Stimulated activated CD8-positive, alpha-beta memory T cell treated with anti-CD3 and anti-CD28 coated beads, Interleukin-12 subunit alpha, Interleukin-12 subunit beta, amount 100 ng/mL, for 24 hours (primary cell): ENCODE data around the gene LIPI.
"Not testable (repeated sequence)": the region's sequence is repeated elsewhere in the genome, so short reads cannot be mapped to it uniquely, and the experiment has no call there.

Experiments used
- DNase-seq: peaks from one replicate; pipeline ENCODE4 v3.0.0-alpha.2; 2020; ENCODE audit errors: extremely low read depth

The LIPI gene

GRCh38 chr21:14210738-14211137 is at the start of gene LIPI:
Gene LIPI (minus strand): TSS chr21:14210955. CDS start chr21:14210845, 110 bp downstream.
- DNase-seq = no peak

- no peak for DNase-seq
Measured at GRCh38 chr21:14260174-14260764, 49.5 kb upstream of the LIPI start.

- DNase-seq = no peak
Measured at GRCh38 chr21:14259747-14260146, 49.0 kb upstream of the LIPI start.

- DNase-seq = no peak
Measured at GRCh38 chr21:14251336-14251735, 40.6 kb upstream of the LIPI start.

GRCh38 chr21:14245711-14246110 is 35.0 kb upstream of the LIPI start:
- DNase-seq = no peak

GRCh38 chr21:14244911-14245310 is 34.2 kb upstream of the LIPI start:
- no peak for DNase-seq

GRCh38 chr21:14243874-14244273 is 33.1 kb upstream of the LIPI start:
- DNase-seq = no peak

- DNase-seq = no peak
Measured at GRCh38 chr21:14243461-14243860, 32.7 kb upstream of the LIPI start.

GRCh38 chr21:14241297-14241696 is 30.5 kb upstream of the LIPI start:
- no peak for DNase-seq

- DNase-seq = no peak
Measured at GRCh38 chr21:14239281-14239680, 28.5 kb upstream of the LIPI start.

- no peak for DNase-seq
Measured at GRCh38 chr21:14236180-14236579, 25.4 kb upstream of the LIPI start.

GRCh38 chr21:14235101-14235500 is 24.3 kb upstream of the LIPI start:
- no peak for DNase-seq

- DNase-seq = no peak
Measured at GRCh38 chr21:14229399-14229798, 18.6 kb upstream of the LIPI start.

GRCh38 chr21:14223365-14223764 is 12.6 kb upstream of the LIPI start:
- no peak for DNase-seq

GRCh38 chr21:14215971-14216641 is 5.4 kb upstream of the LIPI start, which contains the start of gene RBM11:
Gene RBM11 (plus strand): TSS chr21:14216157. CDS start chr21:14216187, 30 bp downstream.
- DNase-seq = peak; percentile 51

GRCh38 chr21:14213164-14213563 is 2.4 kb upstream of the LIPI start:
- no peak for DNase-seq

GRCh38 chr21:14206222-14206621 is 4.5 kb downstream of the LIPI start:
- DNase-seq = no peak

- not testable (repeated sequence) for DNase-seq
Measured at GRCh38 chr21:14166463-14167223, 44.1 kb downstream of the LIPI start.

- DNase-seq = no peak
Measured at GRCh38 chr21:14143999-14144398, 66.8 kb downstream of the LIPI start.

- DNase-seq = no peak
Measured at GRCh38 chr21:14124266-14124665, 86.5 kb downstream of the LIPI start.

GRCh38 chr21:14121719-14122118 is 89.0 kb downstream of the LIPI start:
- no peak for DNase-seq

- peak; percentile 1 for DNase-seq
Measured at GRCh38 chr21:14120091-14120734, 90.5 kb downstream of the LIPI start.
